ENCODE data around the gene NALCN.

DNA sequence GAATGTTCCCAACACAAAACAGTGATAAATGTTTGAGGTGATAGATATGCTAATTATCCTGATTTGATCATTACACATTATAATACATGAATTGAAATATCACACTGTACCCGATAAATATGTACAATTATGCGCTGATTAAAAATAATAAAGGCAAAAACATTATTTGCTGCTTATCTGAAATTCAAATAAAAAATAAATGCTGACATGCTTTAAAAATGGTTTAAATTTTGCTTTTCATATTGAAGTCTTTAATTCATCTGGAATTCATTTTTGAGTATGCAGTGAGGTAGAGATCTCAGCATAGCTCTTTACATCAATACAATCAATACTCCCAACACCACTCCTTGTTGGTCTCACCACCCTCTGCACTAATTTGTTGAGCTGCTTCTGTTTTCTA is 330.8 kb downstream of the NALCN start:
- TF ChIP-seq CTCF (IDR thresholded peaks at IDR 0.05; ENCODE audit: poor library complexity), result no peak
- TF ChIP-seq EZH2 (IDR thresholded peaks at IDR 0.05; ENCODE audit: borderline replicate concordance), result no peak

Data from hepatocyte (in vitro differentiated cells).